ENCODE data around the gene OR2L13. TPM values are rescaled to one million over a fixed set of nuclear protein-coding genes. Genes with fewer than 3 reads are reported as not detected.

Gene OR2L13
- total RNA-seq, 2 experiments from 2014 or later, result not detected

DNA sequence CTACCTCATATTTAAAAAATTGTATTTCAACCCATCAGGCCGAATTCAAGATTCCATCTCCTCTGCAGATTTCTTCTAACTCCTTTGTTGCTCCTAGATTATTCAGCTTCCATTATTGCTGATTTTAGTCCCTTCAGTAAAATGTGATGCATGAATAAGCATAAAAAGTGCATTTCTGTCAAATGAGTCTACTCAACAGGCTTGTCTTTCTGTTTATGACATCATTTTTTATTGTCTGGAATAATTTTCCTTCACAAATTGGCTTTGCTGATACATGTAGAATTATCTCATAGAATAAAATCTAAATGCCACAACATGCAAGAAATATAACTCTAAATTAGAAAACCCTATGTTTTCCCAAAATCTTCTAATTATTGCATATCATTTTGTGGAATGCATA is 48.3 kb downstream of the OR2L13 start:
- DNase-seq (no peak), ATAC-seq (ENCODE audit: poor library complexity) (no peak)
- no peaks in the 10 kb centered on the region for H3K36me3 ChIP-seq (ENCODE audit: insufficient read depth, low read length)
- POLR2A ChIA-PET, result no interaction called here
- Mint-ChIP-seq H3K27ac (no peak overlapping the region), H3K4me3 (no peak overlapping the region), H3K27me3 (no peaks in the 10 kb centered on the region), H3K36me3 (ENCODE audit: low read depth) (no peaks in the 10 kb centered on the region), H3K4me1 (ENCODE audit: low read depth) (no peaks in the 10 kb centered on the region), H3K9me3 (peaks cover 16% of the 10 kb centered on the region)
- intact Hi-C loops (cut with DNase I, micrococcal nuclease), result no loop called here
- no peak overlapping the region for H3K4me3 ChIP-seq (ENCODE audit: low read length)
- no peaks in the 10 kb centered on the region for H3K4me1 ChIP-seq (ENCODE audit: insufficient read depth, low read length)
- CTCF ChIA-PET, result no interaction called here
- no peaks in the 10 kb centered on the region for H3K27me3 ChIP-seq (ENCODE audit: control insufficient read depth in 1 of 2, insufficient read depth in 2 of 2, low read length in 2 of 2)
- TF ChIP-seq, protein P1, sequence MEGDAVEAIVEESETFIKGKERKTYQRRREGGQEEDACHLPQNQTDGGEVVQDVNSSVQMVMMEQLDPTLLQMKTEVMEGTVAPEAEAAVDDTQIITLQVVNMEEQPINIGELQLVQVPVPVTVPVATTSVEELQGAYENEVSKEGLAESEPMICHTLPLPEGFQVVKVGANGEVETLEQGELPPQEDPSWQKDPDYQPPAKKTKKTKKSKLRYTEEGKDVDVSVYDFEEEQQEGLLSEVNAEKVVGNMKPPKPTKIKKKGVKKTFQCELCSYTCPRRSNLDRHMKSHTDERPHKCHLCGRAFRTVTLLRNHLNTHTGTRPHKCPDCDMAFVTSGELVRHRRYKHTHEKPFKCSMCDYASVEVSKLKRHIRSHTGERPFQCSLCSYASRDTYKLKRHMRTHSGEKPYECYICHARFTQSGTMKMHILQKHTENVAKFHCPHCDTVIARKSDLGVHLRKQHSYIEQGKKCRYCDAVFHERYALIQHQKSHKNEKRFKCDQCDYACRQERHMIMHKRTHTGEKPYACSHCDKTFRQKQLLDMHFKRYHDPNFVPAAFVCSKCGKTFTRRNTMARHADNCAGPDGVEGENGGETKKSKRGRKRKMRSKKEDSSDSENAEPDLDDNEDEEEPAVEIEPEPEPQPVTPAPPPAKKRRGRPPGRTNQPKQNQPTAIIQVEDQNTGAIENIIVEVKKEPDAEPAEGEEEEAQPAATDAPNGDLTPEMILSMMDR (IDR thresholded peaks at IDR 0.05), result no peak
- H3K27ac ChIP-seq (ENCODE audit: low read depth in 1 of 2, low read length in 2 of 2), result no peak overlapping the region
- H3K9me3 ChIP-seq (ENCODE audit: control insufficient read depth in 1 of 2, insufficient read depth in 1 of 2, low read length in 2 of 2), result no peaks in the 10 kb centered on the region

DNA sequence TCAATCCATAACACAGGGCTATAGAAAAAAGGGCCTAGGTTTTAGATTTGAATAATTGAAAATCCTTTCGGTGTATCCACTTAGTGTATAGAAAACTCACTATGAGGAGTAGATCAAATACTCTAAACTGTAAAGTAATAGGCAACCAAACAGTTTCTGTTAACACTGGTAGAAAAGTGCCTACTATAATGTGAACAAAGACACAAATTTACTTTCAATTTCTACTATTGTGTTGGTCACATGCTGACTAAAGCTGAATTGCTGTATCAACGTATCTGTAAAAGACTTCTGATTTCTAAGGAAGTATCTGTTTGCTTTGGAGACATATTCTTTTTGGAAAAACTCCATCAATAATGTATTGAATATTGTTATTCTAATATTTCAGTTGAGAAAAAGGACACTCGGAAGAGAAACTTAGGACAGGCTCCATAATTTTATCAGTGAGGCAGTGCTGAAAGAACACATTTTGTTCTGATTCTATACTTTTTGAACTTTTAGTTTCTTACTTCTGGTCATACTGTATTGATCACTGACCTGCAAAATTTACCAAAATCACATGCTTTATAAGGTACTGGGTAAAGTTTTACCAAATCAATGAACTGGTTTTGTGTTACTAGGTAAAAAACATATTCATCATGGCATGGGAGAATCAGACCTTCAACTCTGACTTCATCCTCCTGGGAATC is 49.7 kb downstream of the OR2L13 start, which contains the start of gene OR2M5:
Gene OR2M5, plus strand, starts transcription at position 636 of the 686 bp plus-strand sequence. Its CDS starts 0 bp downstream, at position 636.
- CTCF ChIA-PET, result no interaction called here
- Mint-ChIP-seq H3K4me3 (no peak within 1 kb of the TSS), H3K4me1 (ENCODE audit: low read depth) (no peaks in the 10 kb centered on the region), H3K27me3 (no peaks in the 10 kb centered on the region), H3K27ac (no peak within 1 kb of the TSS), H3K9me3 (peaks cover 18% of the 10 kb centered on the region), H3K36me3 (ENCODE audit: low read depth) (no peaks in the 10 kb centered on the region)
- H3K27me3 ChIP-seq (ENCODE audit: control insufficient read depth in 1 of 2, insufficient read depth in 2 of 2, low read length in 2 of 2), result no peaks in the 10 kb centered on the region
- no peak for ATAC-seq (ENCODE audit: poor library complexity)
- intact Hi-C loops (cut with DNase I, micrococcal nuclease), result no loop called here
- POLR2A ChIA-PET, result no interaction called here
- no peak within 1 kb of the TSS for H3K27ac ChIP-seq (ENCODE audit: low read depth in 1 of 2, low read length in 2 of 2)
- no peak within 1 kb of the TSS for H3K4me3 ChIP-seq (ENCODE audit: low read length)
- H3K9me3 ChIP-seq (ENCODE audit: control insufficient read depth in 1 of 2, insufficient read depth in 1 of 2, low read length in 2 of 2), result no peaks in the 10 kb centered on the region
- DNase-seq, result no peak
- H3K36me3 ChIP-seq (ENCODE audit: insufficient read depth, low read length), result no peaks in the 10 kb centered on the region
- H3K4me1 ChIP-seq (ENCODE audit: insufficient read depth, low read length), result no peaks in the 10 kb centered on the region
- TF ChIP-seq, protein P1 (IDR thresholded peaks at IDR 0.05), result no peak

Other genes with a start within 250 kb of the OR2L13 start
- gene TRIM58, start 238.0 kb upstream of the OR2L13 start, total RNA-seq, result under 1 TPM; 0.16 to 0.20 TPM
- gene OR2W3, start 199.6 kb upstream of the OR2L13 start, total RNA-seq, result 1 to 10 TPM; 1.3 to 1.5 TPM
- under 1 TPM in 1 of 2 experiments, not detected in 1; 0.25 TPM for gene OR2T8, start 174.9 kb upstream of the OR2L13 start, total RNA-seq
- gene OR2AJ1, start 170.3 kb upstream of the OR2L13 start, total RNA-seq, result not detected
- gene OR2L8, start 146.3 kb upstream of the OR2L13 start, total RNA-seq, result under 1 TPM; 0.55 to 0.78 TPM
- gene OR2AK2, start 130.0 kb upstream of the OR2L13 start, total RNA-seq, result under 1 TPM; 0.22 to 0.70 TPM
- gene OR2L5, start 81.5 kb upstream of the OR2L13 start, total RNA-seq, result not detected
- under 1 TPM; 0.19 to 0.22 TPM for gene OR2L2, start 65.1 kb upstream of the OR2L13 start, total RNA-seq
- not detected for gene OR2L3, start 48.3 kb upstream of the OR2L13 start, total RNA-seq
- not detected for gene OR2M5, start 50.0 kb downstream of the OR2L13 start, total RNA-seq
- not detected for gene OR2M2, start 79.6 kb downstream of the OR2L13 start, total RNA-seq
- not detected for gene OR2M3, start 102.1 kb downstream of the OR2L13 start, total RNA-seq
- gene OR2M4, start 136.2 kb downstream of the OR2L13 start, total RNA-seq, result not detected
- gene OR2T33, start 182.8 kb downstream of the OR2L13 start, total RNA-seq, result under 1 TPM in 1 of 2 experiments, not detected in 1; 0.25 TPM
- gene OR2T12, start 208.2 kb downstream of the OR2L13 start, total RNA-seq, result not detected
- gene OR2M7, start 229.4 kb downstream of the OR2L13 start, total RNA-seq, result not detected